HG02610 (cell line): ENCODE measurements around the gene SFN.
"Not testable (repeated sequence)": the region's sequence is repeated elsewhere in the genome, so short reads cannot be mapped to it uniquely, and the experiment has no call there.

Source experiments
- ATAC-seq: cut with Tn5 transposase; IDR thresholded peaks from one replicate; pipeline ENCODE4 v1.9.1; 2021; ENCODE audit warnings: mild to moderate bottlenecking, moderate library complexity; ENCODE audit not compliant: unreplicated experiment

The SFN gene

GRCh38 chr1:26838474-26839338, 24.2 kb upstream of the SFN start:
- peak; percentile 90 for ATAC-seq

DNA sequence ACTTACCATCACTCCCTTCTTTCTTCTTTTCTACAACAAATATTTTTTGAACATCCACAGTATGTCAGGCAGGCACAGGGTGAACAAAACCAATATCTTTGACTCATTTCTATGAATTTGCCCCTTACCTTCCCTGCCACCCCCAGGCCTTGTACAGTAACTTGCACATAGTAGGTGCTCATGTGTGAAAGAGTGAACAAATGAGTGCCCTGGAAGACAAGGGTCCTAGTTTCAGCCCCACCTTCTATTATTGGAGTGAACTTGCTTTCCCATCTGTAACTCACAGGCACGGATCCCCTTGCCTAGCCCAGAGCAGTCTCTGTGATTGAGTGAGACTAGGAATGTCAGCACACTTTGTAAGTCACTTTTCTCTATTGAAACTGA, 23.6 kb upstream of the SFN start:
- no peak for ATAC-seq

GRCh38 chr1:26839779-26840178, 23.2 kb upstream of the SFN start:
- ATAC-seq: no peak

- ATAC-seq: no peak
Measured at GRCh38 chr1:26844424-26845196, 18.3 kb upstream of the SFN start.

DNA sequence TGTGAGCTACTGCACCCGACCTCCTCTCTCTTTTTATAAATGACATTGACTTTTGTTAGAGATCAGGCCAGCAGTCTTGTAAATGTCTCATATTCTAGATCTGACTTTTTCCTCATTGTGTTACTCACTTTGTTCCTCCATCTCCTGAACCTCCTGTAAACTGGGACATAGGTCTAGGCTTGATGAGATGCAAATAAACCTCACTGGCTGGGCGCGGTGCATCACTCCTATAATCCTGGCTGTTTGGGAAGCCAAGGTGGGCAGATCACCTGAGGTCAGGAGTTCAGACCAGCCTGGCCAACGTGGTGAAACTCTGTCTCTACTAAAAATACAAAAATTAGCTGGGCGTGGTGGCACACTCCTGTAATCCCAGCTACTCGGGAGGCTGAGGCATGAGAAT, 15.1 kb upstream of the SFN start:
- ATAC-seq: not testable (repeated sequence)

- no peak for ATAC-seq
Measured at GRCh38 chr1:26848499-26848898, 14.4 kb upstream of the SFN start.

DNA sequence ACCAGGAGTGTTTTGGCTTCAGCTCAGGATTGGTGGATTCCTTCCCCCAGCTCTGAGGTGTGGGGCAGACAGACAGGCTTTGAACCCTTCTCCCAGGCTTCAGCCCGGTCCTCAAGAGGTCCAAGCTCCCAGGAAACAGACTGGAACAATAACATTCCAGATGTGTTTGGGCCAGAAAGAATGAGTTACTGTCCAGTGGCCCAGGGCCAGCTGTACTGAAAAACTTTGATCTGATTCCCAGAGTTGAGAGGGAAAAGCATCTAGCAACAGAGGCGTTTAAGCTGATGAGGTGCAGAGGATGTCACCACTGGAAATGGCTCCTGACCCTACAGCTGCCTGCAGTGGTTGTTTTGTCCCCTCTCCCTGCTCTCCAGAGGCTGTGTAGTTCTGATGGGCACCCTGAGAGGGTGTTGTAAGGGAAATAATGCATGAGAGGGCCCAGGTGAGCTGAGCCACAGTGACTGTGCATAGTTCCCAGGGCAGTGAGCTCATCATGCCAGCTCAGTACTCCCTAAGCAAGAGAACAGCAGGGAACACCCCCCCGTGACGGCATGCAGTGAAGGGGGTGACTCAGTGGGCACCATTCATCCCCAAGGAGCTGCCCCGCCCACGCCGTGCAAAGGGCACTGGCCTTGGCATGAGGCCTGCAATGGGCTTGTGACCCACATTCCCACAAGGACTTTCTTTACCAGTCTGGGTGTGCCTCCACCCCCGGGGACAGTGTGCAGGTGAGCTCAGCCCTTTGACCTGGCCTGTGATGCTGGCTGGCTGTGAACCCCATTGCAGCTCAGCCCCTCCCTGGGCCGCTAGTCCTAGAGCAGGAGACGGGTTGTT, 13.8 kb upstream of the SFN start:
- no peak for ATAC-seq

- ATAC-seq: no peak
Measured at GRCh38 chr1:26851106-26851684, 11.8 kb upstream of the SFN start.

- ATAC-seq: no peak
Measured at GRCh38 chr1:26852701-26853100, 10.2 kb upstream of the SFN start.

DNA sequence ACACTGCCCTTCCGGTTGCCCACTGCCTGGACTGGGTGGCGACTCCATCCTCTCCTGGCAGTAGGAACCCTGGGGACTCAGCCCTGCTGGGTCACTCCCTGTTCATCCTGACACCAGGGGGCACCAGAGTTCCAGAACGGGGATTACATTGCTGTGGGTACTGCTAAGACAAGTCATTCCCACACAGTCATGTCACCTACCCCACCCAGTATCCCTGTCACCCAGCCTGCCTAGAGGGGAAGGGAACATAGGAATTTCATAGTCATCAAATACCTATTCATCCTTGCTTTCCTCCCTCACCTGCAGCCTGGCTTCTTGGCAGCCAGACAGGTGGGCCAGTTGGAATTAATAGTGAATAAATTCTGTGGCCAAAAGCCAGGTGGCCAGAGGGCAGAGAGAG, 9.8 kb upstream of the SFN start:
- ATAC-seq: no peak

GRCh38 chr1:26853600-26853999, 9.3 kb upstream of the SFN start:
- no peak for ATAC-seq

- no peak for ATAC-seq
Measured at GRCh38 chr1:26854906-26855305, 8.0 kb upstream of the SFN start.

DNA sequence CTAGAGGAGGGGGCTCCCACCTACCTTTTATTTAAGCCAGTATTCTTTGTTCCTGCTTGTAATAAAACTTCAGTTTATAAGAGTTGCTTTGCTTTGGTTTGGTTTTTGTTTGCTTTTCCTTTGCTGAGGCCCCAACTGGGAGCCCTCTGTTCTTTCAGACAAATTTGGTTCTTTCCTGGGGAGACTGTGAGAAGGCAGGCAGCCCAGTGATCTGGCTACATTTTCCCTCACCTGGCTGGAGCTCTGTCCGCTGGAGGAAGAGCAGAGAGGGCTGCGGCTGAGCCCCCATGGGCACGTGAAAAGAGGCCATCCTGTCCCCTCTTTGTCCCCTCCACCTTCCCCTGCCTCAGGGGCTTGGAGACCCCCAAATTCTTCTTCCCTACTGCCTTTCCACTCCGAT, 7.3 kb upstream of the SFN start:
- no peak for ATAC-seq

GRCh38 chr1:26856181-26856580, 6.8 kb upstream of the SFN start:
- no peak for ATAC-seq

DNA sequence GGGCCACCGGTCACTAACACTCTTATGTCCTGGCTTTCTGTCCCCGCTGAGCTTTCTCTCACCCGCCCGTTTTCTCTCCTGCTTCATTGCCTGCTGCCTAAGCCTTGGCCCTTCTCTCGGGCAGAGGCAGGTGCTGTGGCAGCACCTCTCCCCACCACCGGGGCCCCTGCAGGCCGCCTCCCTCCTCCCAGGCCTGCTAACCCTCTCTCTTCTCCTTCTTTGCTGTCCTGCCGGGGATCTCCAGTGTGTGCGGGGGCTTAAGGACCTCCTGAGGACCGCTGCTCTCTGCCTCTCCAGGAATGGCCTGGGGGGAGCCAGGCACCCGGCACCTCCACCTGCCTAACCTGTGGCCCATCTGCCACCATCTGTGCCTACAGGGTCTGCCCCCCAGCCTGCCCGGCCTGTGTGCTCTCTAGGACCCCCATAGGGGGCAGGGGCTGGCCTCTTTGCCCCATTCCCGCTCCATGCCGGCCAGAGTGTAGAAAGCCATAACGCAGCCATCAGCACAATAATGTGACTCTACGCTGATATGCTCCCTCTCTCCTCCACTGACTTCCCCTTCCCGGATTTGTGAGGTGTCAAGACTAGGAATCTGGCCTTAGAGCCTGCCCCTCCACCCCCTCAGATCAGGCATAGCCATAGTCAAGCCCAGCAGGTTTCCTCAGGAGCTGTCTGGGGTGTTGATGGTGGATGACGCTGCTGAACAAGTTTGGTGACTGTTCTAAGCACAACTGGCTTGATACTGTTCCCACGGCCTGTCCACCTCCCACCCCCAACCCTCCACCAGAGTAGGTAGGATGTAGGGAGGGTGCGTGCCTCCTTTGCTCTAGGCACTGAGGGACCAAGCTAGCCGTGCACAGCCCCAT, 6.1 kb upstream of the SFN start:
- ATAC-seq: no peak

GRCh38 chr1:26857473-26858060, 5.4 kb upstream of the SFN start:
- no peak for ATAC-seq

- ATAC-seq: no peak
Measured at GRCh38 chr1:26858160-26858559, 4.8 kb upstream of the SFN start.

DNA sequence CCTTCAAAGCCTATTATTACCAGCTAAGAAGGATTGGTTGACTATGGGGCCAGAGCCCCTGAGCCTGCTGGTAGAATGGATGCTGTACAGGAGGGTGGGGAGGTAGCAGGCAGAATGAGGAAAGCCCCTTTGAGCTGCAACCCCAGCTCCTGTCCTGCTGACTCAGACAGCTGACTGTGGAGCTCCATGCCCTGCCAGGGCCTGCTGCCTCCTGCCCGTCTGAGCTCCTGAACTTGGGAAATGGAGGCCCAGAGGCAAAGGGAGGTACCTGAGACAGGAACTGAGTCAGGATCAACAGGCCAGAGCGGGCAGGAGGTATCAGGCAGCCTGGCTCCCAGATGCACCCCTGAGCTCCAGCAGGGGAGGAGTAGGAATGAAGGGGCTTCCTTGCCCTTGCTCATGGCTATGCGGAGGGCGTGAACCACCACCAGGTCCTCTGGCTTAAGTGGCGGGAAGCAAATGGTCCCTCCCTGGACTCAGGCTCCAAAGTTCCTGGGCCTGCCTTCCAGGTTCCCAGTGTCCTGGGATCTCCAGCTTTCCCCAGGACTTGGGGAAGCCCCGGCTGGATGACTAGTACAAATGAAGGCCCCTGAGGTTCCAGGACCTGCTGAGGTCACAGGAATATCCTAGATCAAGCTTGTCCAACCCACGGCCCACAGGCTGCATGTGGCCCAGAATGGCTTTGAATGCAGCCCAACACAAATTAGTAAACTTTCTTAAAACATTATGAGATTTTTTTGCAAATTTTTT, 3.9 kb upstream of the SFN start:
- no peak for ATAC-seq

DNA sequence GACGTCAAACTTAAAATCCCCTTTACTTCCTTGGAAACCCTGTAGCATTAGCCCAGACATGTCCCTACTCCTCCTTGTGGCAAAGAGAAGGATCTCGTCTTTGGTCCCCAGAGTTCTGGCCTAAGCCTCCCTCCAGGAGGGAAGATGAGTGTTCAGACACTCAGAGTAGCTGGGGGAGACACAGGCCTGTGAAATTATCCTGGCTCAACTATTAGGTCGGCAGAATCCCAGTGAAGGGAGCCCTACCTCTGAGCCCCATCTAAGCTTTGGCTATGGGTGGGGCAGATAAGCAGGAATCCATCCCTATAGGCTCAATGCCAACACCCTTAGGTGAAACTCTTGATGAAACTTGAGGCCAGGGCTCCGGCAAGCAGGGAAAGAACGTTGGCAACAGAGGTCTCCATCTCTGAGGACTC, 1.7 kb upstream of the SFN start:
- no peak for ATAC-seq
